ENCODE data around the gene WNT7B. TPM values are rescaled to one million over a fixed set of nuclear protein-coding genes. Genes with fewer than 3 reads are reported as not detected.
A peak's percentile ranks its signal among the peaks of the same experiment; 100 is the strongest.

WNT7B gene
- total RNA-seq, 1 donor from 2014 or later: 0.15 TPM

DNA sequence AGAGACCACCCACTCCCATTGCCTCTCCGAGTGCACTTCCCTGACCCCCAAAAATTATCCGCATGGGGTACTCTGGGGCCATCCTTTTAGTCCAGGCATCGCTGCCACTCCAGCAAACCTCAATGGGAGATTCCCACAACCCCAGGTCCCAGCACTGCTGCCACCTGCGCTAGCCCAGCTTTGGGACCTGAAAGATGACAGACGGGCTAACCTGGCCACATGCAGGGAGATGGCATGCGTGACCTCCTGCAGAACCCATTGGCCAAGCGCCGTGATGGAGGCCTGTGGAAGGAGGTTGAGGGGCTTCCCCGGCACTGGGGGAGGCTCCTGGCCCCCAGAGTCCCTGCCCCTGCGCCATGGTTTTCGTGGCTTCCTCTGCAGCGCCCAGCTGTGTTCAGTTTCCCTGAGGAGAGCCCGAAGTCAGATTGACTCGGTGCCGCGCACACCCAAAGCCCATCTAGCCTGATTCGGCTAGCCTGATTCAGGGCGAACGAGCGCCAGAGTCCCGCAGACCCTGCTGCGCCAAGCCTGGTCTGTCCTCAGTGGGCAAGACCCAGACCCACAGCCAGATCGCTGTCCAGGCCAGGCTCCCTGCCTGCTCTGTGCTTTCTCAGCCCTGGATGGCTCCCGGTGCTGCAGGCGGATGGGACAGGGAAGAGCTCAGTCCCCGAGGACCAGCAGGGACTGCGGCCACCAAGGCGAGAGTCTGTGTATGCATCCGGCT, 751 bp upstream of the WNT7B start:
- H3K4me3 Mint-ChIP-seq (ENCODE audit: unreplicated experiment): peak overlapping the region; percentile 47
- TF ChIP-seq, protein P1, sequence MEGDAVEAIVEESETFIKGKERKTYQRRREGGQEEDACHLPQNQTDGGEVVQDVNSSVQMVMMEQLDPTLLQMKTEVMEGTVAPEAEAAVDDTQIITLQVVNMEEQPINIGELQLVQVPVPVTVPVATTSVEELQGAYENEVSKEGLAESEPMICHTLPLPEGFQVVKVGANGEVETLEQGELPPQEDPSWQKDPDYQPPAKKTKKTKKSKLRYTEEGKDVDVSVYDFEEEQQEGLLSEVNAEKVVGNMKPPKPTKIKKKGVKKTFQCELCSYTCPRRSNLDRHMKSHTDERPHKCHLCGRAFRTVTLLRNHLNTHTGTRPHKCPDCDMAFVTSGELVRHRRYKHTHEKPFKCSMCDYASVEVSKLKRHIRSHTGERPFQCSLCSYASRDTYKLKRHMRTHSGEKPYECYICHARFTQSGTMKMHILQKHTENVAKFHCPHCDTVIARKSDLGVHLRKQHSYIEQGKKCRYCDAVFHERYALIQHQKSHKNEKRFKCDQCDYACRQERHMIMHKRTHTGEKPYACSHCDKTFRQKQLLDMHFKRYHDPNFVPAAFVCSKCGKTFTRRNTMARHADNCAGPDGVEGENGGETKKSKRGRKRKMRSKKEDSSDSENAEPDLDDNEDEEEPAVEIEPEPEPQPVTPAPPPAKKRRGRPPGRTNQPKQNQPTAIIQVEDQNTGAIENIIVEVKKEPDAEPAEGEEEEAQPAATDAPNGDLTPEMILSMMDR (IDR thresholded peaks at IDR 0.05): no peak
- no peak overlapping the region for H3K27ac Mint-ChIP-seq (ENCODE audit: unreplicated experiment)
- no peaks in the 10 kb centered on the region for H3K9me3 Mint-ChIP-seq (ENCODE audit: low read depth)
- H3K27me3 Mint-ChIP-seq (ENCODE audit: low read depth): peaks cover 28% of the 10 kb centered on the region
- no peak for DNase-seq (ENCODE audit: low spot score)
- no peaks in the 10 kb centered on the region for H3K36me3 Mint-ChIP-seq (ENCODE audit: low read depth)
- H3K4me1 Mint-ChIP-seq (ENCODE audit: low read depth): peaks cover 8% of the 10 kb centered on the region

DNA sequence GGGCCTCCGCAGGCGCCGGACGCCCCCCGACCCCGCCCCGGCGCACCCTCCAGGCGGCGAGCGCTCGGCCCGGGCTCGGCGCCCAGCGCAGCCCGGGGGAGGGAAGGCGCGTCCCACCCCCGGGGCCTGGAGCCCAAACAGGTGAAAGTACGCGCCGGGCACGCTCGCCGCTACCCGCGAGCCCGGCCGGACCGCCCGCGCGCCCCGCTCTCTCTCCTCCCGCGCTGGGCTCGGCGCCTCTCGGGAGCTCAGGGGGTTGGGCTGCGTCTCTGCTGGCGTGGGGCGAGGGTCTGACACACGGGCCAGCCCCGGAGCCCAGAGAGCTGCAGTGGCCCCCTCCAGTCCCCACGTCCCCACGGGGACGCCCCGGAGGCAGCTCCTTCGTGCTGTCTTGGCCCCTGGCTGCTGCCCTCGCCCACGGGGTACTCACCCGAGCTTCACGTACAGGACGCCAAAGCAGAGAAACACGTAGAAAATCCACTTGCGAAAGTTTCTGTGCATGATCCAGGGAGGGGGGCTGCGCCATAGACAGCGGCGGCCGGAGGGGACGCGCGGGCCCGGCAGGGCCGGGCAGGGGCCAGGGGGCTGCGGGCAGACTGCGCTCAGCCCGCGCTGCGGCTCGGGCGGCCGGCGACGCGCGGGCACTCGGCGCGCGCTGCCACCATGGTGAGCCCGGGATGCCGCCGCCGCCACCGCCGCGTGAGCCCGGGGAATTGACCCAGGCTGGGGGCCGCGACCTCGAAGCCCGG, 534 bp downstream of the WNT7B start:
- Mint-ChIP-seq H3K4me1 (ENCODE audit: low read depth) (peaks cover 8% of the 10 kb centered on the region), H3K36me3 (ENCODE audit: low read depth) (no peaks in the 10 kb centered on the region), H3K27me3 (ENCODE audit: low read depth) (peaks cover 28% of the 10 kb centered on the region), H3K27ac (ENCODE audit: unreplicated experiment) (no peak overlapping the region), H3K4me3 (ENCODE audit: unreplicated experiment) (no peak overlapping the region), H3K9me3 (ENCODE audit: low read depth) (no peaks in the 10 kb centered on the region)
- TF ChIP-seq, protein P1 (IDR thresholded peaks at IDR 0.05): no peak
- DNase-seq (ENCODE audit: low spot score): no peak

DNA sequence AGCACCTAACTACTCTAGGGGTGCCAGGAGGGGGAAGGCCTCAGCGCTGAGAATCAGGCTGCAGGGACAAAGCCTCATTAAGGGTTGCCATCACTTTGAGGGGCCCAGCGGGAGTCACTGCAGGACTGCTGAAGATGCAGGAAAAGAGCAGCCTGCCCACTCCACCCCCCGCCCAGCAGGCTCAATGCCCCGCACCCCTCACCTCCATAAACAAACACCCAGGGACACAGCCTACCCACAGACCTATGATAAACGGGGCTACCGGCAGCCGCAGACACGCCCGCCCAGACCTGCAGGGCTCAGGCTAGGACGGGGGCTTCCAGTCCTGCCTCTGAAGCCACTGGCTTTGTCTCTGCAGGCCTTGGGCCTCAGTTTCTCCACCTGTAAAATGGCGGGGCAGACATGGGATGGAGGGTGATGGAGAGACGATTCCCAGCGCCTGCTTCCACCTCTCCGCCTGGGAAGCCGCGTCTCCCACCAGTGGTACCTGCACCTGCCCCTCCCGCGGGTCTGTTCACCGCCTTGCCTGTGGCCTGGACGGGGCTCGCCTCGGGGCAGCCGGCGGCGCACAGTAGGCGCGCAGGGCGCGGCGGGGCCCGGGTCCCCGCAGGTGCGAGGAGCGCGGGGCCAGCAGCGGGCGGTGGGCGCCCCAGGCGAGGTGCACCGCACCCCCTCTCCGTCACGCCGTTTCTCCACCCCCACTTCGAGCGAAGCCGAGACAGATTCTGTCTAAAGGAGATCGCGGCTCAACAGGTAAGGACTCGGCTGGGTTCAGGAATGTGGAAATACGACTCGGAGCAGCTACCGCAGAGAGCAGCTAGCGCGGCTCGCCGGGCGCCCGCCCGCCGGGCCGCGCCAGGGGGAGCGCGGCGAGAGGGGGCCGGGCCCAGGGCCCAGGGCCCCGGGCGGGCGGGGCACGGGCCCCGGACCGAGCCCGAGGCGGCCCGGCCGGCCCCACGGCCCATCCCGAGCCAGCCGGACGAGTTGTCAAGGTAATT, 1.5 kb downstream of the WNT7B start:
- H3K27ac Mint-ChIP-seq (ENCODE audit: unreplicated experiment): no peak overlapping the region
- H3K4me3 Mint-ChIP-seq (ENCODE audit: unreplicated experiment): peak overlapping the region; percentile 4
- no peaks in the 10 kb centered on the region for H3K36me3 Mint-ChIP-seq (ENCODE audit: low read depth)
- no peak for DNase-seq (ENCODE audit: low spot score)
- H3K4me1 Mint-ChIP-seq (ENCODE audit: low read depth): peaks cover 13% of the 10 kb centered on the region
- no peaks in the 10 kb centered on the region for H3K9me3 Mint-ChIP-seq (ENCODE audit: low read depth)
- peaks cover 30% of the 10 kb centered on the region for H3K27me3 Mint-ChIP-seq (ENCODE audit: low read depth)
- TF ChIP-seq, protein P1 (IDR thresholded peaks at IDR 0.05): no peak

DNA sequence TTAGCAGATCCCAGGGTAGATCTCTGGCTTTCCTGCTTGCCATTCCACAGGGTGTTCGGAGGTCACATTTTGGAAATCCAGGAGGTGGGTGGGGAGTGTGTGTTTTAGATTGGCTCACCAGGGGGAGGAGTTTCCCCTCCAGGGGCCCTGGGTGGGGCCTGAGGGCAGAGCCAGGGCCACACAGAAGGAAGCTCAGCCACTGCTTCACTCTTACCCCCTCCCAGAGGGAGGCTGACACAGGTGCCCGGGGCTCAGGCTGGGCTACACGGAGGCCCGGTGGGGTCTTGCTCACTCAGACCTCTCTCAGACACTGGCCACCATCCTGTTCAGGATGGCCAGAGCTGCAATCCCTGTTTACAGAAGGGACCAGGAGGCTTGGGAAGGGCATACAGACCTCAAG, 2.5 kb downstream of the WNT7B start:
- Mint-ChIP-seq H3K4me1 (ENCODE audit: low read depth) (peaks cover 13% of the 10 kb centered on the region), H3K36me3 (ENCODE audit: low read depth) (no peaks in the 10 kb centered on the region), H3K4me3 (ENCODE audit: unreplicated experiment) (no peak overlapping the region), H3K27ac (ENCODE audit: unreplicated experiment) (no peak overlapping the region), H3K27me3 (ENCODE audit: low read depth) (peaks cover 34% of the 10 kb centered on the region), H3K9me3 (ENCODE audit: low read depth) (no peaks in the 10 kb centered on the region)
- DNase-seq (ENCODE audit: low spot score): no peak
- TF ChIP-seq, protein P1 (IDR thresholded peaks at IDR 0.05): no peak

DNA sequence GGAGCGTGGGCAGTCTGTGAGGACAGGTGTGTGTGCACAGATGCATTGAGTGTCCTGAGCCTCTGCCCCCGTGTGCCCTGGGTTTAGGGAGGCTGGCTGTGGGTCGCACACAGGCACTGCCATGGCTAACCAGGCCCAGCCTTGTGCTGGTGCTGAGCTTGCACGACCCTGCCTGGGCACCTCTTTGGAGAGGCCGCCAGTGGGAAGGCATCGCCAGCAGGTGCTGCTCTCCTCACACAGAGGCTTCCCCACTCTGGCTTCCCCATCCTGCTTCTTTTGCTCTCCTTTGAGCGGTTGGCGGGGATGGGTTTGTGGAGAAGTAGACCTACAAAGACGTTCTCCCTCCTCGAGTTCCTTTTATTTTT, 4.1 kb downstream of the WNT7B start:
- no peak for DNase-seq (ENCODE audit: low spot score)
- no peak overlapping the region for H3K4me3 Mint-ChIP-seq (ENCODE audit: unreplicated experiment)
- peaks cover 32% of the 10 kb centered on the region for H3K27me3 Mint-ChIP-seq (ENCODE audit: low read depth)
- H3K9me3 Mint-ChIP-seq (ENCODE audit: low read depth): no peaks in the 10 kb centered on the region
- peaks cover 10% of the 10 kb centered on the region for H3K4me1 Mint-ChIP-seq (ENCODE audit: low read depth)
- H3K36me3 Mint-ChIP-seq (ENCODE audit: low read depth): no peaks in the 10 kb centered on the region
- TF ChIP-seq, protein P1 (IDR thresholded peaks at IDR 0.05): no peak
- H3K27ac Mint-ChIP-seq (ENCODE audit: unreplicated experiment): no peak overlapping the region
